Neural cell (in vitro differentiated cells): ENCODE measurements around the gene TFEB. TPM values are rescaled to one million over a fixed set of nuclear protein-coding genes. Genes with fewer than 3 reads are reported as not detected.

Experiments
- H2AFZ ChIP-seq: fragments of 200-600, 300-800 bp; sonication (generic), shearing (Covaris generic); 2 replicates; pipeline ENCODE4 v1.6.0; 2014; ENCODE audit warnings: low read depth, mild to moderate bottlenecking, antibody characterized with exemption, low read length, moderate library complexity
- H3F3A ChIP-seq: fragments of 200-600 bp; shearing (Covaris generic); 2 replicates; pipeline ENCODE4 v1.6.1; 2016; ENCODE audit warnings: mild to moderate bottlenecking, moderate library complexity, mixed read lengths, antibody characterized with exemption, low read length; ENCODE audit not compliant: insufficient read depth, poor library complexity, severe bottlenecking
- H3K27ac ChIP-seq: fragments of 200-600, 300-800 bp; sonication (generic), shearing (Covaris generic); 2 replicates; pipeline ENCODE4 v1.5.1; 2014; ENCODE audit warnings: mild to moderate bottlenecking, low read length, moderate library complexity
- H3K27me3 ChIP-seq: fragments of 300-800, 200-600 bp; sonication (generic), shearing (Covaris generic); 2 replicates; pipeline ENCODE4 v1.6.0; 2014; ENCODE audit warnings: mild to moderate bottlenecking, low read depth, low read length, moderate library complexity; ENCODE audit not compliant: insufficient read depth
- H3K36me3 ChIP-seq: fragments of 300-800, 200-600 bp; sonication (generic), shearing (Covaris generic); 2 replicates; pipeline ENCODE4 v1.5.1; 2014; ENCODE audit warnings: mild to moderate bottlenecking, antibody characterized with exemption, low read length, moderate library complexity; ENCODE audit not compliant: insufficient read depth
- H3K4me2 ChIP-seq: fragments of 300-800, 200-600 bp; sonication (generic), shearing (Covaris generic); 2 replicates; pipeline ENCODE4 v1.6.0; 2014; ENCODE audit warnings: mild to moderate bottlenecking, low read length
- H3K4me3 ChIP-seq: fragments of 300-800, 200-600 bp; sonication (generic), shearing (Covaris generic); 2 replicates; pipeline ENCODE4 v1.5.1; 2014; ENCODE audit warnings: mild to moderate bottlenecking, low read length, moderate library complexity
- H3K79me2 ChIP-seq: fragments of 200-600 bp; shearing (Covaris generic); replicated peaks from 2 replicates; pipeline ENCODE4 v1.6.0; 2014; ENCODE audit warnings: mild to moderate bottlenecking, low read length, moderate library complexity; ENCODE audit not compliant: insufficient read depth
- H3K9ac ChIP-seq: fragments of 300-800, 200-600 bp; sonication (generic), shearing (Covaris generic); 2 replicates; pipeline ENCODE4 v1.6.1; 2016; ENCODE audit warnings: mild to moderate bottlenecking, low read length, mixed read lengths
- H3K9me2 ChIP-seq: fragments of 200-600 bp; shearing (Covaris generic); 2 replicates; pipeline ENCODE4 v1.6.1; 2016; ENCODE audit warnings: mild to moderate bottlenecking, low read length, mixed read lengths; ENCODE audit not compliant: insufficient read depth
- H3K9me3 ChIP-seq: fragments of 200-600, 300-800 bp; sonication (generic), shearing (Covaris generic); 2 replicates; pipeline ENCODE4 v1.6.1; 2016; ENCODE audit warnings: mild to moderate bottlenecking, mixed run types, low read length, moderate library complexity, mixed read lengths
- H4K20me1 ChIP-seq: fragments of 200-600 bp; shearing (Covaris generic); 2 replicates; pipeline ENCODE4 v1.6.1; 2016; ENCODE audit warnings: mild to moderate bottlenecking, mixed run types; ENCODE audit not compliant: insufficient read depth
- CTCF ChIP-seq: fragments of 450-650 bp; IDR thresholded peaks from 2 replicates; pipeline ENCODE4 v1.5.1; 2014; ENCODE audit warnings: antibody characterized with exemption, mild to moderate bottlenecking, moderate library complexity; ENCODE audit not compliant: poor library complexity, severe bottlenecking
- EP300 ChIP-seq: fragments of 450-650 bp; conservative IDR thresholded peaks from 2 replicates; pipeline ENCODE4 v1.6.1; 2014; ENCODE audit warnings: antibody characterized with exemption, mild to moderate bottlenecking, moderate library complexity; ENCODE audit not compliant: poor library complexity, severe bottlenecking
- EZH2 ChIP-seq: fragments of 200-600, 300-800 bp; shearing (Covaris generic), sonication (generic); IDR thresholded peaks from 2 replicates; pipeline ENCODE4 v1.6.1; 2014; ENCODE audit warnings: antibody characterized with exemption, low read length, borderline replicate concordance, mild to moderate bottlenecking; ENCODE audit not compliant: insufficient read depth, poor library complexity, severe bottlenecking
- MXI1 ChIP-seq: fragments of 450-650 bp; conservative IDR thresholded peaks from 2 replicates; pipeline ENCODE4 v1.6.1; 2014; ENCODE audit warnings: antibody characterized with exemption, mild to moderate bottlenecking; ENCODE audit not compliant: poor library complexity, severe bottlenecking
- POLR2AphosphoS5 ChIP-seq: IDR thresholded peaks from 2 replicates; pipeline ENCODE4 v1.6.1; 2012
- RAD21 ChIP-seq: fragments of 450-650 bp; conservative IDR thresholded peaks from 2 replicates; pipeline ENCODE4 v1.6.1; 2014; ENCODE audit warnings: antibody characterized with exemption, mild to moderate bottlenecking, moderate library complexity
- REST ChIP-seq: IDR thresholded peaks from 2 replicates; pipeline ENCODE4 v1.6.1; 2012; ENCODE audit warnings: borderline replicate concordance
- SMC3 ChIP-seq: fragments of 450-650 bp; conservative IDR thresholded peaks from 2 replicates; pipeline ENCODE4 v1.6.1; 2014; ENCODE audit warnings: antibody characterized with exemption, mild to moderate bottlenecking, moderate library complexity; ENCODE audit not compliant: poor library complexity
- TAF1 ChIP-seq: IDR thresholded peaks from 2 replicates; pipeline ENCODE4 v1.6.1; 2012; ENCODE audit warnings: low read depth
- polyA plus RNA-seq: library from polyadenylated mRNA; depleted of rRNA; stranded (reverse); fragments of >200 nt; gene quantifications from 2 replicates; pipeline ENCODE4 v1.2.3, GENCODE V29; 2014

Gene TFEB
- polyA plus RNA-seq, 1 donor from 2014 or later = 0.24 TPM

GRCh38 chr6:41712651-41713103 is 22.7 kb downstream of the TFEB start:
- H3F3A ChIP-seq = no peaks in the 10 kb centered on the region
- no peak overlapping the region for H2AFZ ChIP-seq
- TF ChIP-seq SMC3 (no peak), REST (no peak), TAF1 (no peak), POLR2AphosphoS5 (no peak), EP300 (no peak), MXI1 (no peak), CTCF (no peak), EZH2 (no peak), RAD21 (no peak)
- H3K9ac ChIP-seq = no peak overlapping the region
- H3K9me2 ChIP-seq = no peaks in the 10 kb centered on the region
- H4K20me1 ChIP-seq = no peaks in the 10 kb centered on the region
- no peaks in the 10 kb centered on the region for H3K27me3 ChIP-seq
- H3K4me3 ChIP-seq = no peak overlapping the region
- no peaks in the 10 kb centered on the region for H3K36me3 ChIP-seq
- H3K27ac ChIP-seq = no peak overlapping the region
- H3K79me2 ChIP-seq = no peaks in the 10 kb centered on the region
- no peaks in the 10 kb centered on the region for H3K9me3 ChIP-seq
- no peak overlapping the region for H3K4me2 ChIP-seq

- Histone ChIP-seq H3K27ac (no peak overlapping the region), H4K20me1 (no peaks in the 10 kb centered on the region), H3K9me2 (no peaks in the 10 kb centered on the region), H3K4me3 (no peak overlapping the region), H3K79me2 (no peaks in the 10 kb centered on the region), H3K36me3 (no peaks in the 10 kb centered on the region), H2AFZ (no peak overlapping the region), H3F3A (no peaks in the 10 kb centered on the region), H3K9me3 (no peaks in the 10 kb centered on the region), H3K27me3 (no peaks in the 10 kb centered on the region), H3K9ac (no peak overlapping the region), H3K4me2 (no peak overlapping the region)
- TF ChIP-seq POLR2AphosphoS5 (no peak), EZH2 (no peak), MXI1 (no peak), SMC3 (no peak), CTCF (no peak), EP300 (no peak), RAD21 (no peak), TAF1 (no peak), REST (no peak)
These were observed 23.9 kb downstream of the TFEB start for GRCh38 chr6:41711323-41712038.
